ENCODE data around the gene SERPINA5. TPM values are rescaled to one million over a fixed set of nuclear protein-coding genes. Genes with fewer than 3 reads are reported as not detected.

Gene SERPINA5
- total and polyA plus RNA-seq, 10 donors: 11.5 to 216 (median 135) TPM

DNA sequence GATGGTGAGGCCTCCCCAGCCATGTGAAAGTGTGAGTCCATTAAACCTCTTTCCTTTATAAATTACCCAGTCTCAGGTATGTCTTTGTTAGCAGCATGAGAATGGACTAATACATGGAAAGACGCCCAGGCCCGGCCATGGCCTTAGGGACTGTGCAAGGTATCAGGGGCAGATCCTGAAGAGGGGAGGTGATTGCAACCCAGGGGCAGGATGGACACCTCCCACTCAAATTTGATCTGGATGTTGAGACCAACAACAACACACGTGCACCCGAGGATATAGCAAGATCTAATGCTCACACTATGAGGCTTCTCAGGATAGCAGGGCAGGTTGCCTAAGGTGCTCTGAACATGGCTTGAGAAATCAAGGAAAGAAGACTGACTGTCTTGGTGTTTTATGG, 33.5 kb upstream of the SERPINA5 start:
- WGBS, 5 donors: 59 to 94% (median 81%) methylated on average over 4 of the region's 4 CpGs
- Histone ChIP-seq H3K4me3 (no peak overlapping the region), H3K27ac (no peak overlapping the region), H3K4me1 (peaks cover 0 to 5% (median 0%) of the 10 kb centered on the region in 6 donors), H3K36me3 (no peaks in the 10 kb centered on the region), H3K27me3 (replicated peaks in 1 of 7) (peaks cover 0 to 33% (median 0%) of the 10 kb centered on the region in 7 donors), H3K9me3 (peaks cover 0 to 19% (median 9%) of the 10 kb centered on the region in 8 donors)
- TF ChIP-seq POLR2A (IDR thresholded peaks at IDR 0.05): no peak
- TF ChIP-seq, protein P1, sequence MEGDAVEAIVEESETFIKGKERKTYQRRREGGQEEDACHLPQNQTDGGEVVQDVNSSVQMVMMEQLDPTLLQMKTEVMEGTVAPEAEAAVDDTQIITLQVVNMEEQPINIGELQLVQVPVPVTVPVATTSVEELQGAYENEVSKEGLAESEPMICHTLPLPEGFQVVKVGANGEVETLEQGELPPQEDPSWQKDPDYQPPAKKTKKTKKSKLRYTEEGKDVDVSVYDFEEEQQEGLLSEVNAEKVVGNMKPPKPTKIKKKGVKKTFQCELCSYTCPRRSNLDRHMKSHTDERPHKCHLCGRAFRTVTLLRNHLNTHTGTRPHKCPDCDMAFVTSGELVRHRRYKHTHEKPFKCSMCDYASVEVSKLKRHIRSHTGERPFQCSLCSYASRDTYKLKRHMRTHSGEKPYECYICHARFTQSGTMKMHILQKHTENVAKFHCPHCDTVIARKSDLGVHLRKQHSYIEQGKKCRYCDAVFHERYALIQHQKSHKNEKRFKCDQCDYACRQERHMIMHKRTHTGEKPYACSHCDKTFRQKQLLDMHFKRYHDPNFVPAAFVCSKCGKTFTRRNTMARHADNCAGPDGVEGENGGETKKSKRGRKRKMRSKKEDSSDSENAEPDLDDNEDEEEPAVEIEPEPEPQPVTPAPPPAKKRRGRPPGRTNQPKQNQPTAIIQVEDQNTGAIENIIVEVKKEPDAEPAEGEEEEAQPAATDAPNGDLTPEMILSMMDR (IDR thresholded peaks at IDR 0.05 in 8 of 11, conservative IDR thresholded peaks at IDR 0.05 in 3 of 11): no peak
- TF ChIP-seq POLR2AphosphoS5 (IDR thresholded peaks at IDR 0.05): no peak
- no peak for DNase-seq
- intact Hi-C loops (cut with DNase I; ENCODE audit: low total_unique reads): loop anchor here (5.0 kb wide), 1 partner anchor 125 kb away; no protein-coding TSS in a partner anchor

DNA sequence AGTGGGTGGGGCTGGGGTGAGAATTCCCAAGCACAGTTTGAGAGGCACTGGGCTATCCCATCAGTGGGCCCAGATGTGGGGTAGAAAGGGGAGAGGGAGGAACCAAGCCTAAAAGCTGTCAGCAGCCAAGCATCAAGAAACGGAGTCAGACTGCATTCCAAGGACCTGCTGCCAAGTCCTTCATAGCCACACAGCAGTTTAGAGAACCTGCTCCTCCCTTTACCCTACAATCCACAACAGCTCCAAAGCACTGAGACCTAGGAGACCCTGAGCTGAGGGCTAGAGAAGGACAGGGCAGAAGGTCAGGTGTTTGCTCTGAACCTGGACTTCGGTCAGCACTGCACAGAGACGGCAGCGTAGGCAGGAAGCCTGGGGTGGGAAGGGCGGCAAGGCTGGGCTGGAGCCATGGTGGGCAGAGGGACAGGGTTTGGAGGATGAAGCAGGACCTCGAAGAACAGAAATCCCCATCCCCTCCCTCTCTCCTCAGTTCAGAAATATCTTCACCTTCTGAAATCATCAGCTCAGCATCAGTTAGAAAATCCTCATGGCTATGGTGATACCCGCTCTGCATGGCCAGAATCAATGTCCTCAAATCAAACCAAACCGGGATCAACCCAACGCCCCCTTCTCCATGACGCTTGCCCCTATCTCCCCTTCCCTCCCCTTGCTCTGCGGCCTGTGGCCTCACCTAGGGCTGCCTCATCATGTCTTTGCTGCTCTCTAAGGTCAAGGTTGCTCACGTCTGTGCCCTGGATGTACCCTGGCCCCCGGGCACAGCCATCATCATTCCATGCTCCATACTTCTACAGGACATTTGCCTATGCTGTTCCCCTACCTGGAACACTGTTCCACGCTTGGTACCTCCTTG, 32.9 kb upstream of the SERPINA5 start:
- DNase-seq: no peak
- WGBS, 5 donors: 82 to 95% (median 85%) methylated on average over 14 of the region's 14 CpGs
- intact Hi-C loops (cut with DNase I; ENCODE audit: low total_unique reads): loop anchor here (5.0 kb wide), 1 partner anchor 126 kb away; no protein-coding TSS in a partner anchor

DNA sequence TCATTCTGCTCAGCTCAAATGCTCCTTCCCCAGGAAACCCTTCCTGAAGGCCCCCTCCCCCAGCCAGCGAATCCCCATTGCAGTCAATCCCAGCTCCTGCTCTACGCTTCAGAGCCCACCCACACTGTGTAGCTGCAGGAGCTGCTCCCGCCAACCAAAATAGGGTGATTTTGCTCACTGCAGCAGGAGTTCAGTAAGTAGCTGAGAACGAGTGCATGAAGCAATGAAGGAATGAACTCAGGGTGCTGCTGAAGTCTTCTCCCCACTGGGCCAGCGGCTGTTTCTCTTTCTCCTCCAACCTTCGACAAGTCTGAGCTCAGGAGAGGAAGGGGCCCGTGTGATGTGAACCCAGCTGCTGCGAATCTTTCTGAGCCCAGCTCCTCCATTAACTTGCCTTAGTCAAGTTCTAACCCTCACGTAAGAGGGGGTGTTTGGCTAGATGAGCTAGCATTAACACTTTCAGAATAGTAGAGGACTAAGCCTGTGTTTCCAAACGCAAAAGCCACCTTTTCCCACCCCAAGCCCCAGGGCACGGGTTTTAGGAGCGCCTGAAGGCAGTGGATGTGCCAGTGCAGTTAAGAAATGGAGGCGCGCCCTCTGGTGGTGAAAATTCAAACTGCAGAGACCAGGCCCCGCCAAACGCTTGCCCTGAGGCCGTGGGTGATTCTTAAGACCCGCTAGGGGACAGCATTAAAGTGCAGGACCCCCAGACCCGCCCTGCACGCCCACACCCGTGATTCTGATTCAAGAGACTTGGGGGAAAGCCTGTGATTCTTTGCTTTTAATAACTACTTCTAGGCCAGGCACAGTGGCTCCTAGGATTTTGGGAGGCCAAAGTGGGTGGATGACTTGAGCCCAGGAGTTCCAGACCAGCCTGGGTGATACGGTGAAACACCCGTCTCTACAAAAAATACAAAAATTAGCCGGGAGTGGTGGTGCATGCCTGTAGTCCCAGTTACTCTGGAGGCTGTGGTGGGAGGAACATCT, 31.9 kb upstream of the SERPINA5 start:
- intact Hi-C loops (cut with DNase I; ENCODE audit: low total_unique reads): loop anchor here (5.0 kb wide), 1 partner anchor 127 kb away; no protein-coding TSS in a partner anchor
- Histone ChIP-seq H3K4me1 (peaks cover 0 to 5% (median 0%) of the 10 kb centered on the region in 6 donors), H3K4me3 (no peak overlapping the region), H3K27ac (no peak overlapping the region), H3K9me3 (peaks cover 0 to 23% (median 14%) of the 10 kb centered on the region in 8 donors), H3K36me3 (no peaks in the 10 kb centered on the region), H3K27me3 (replicated peaks in 1 of 7) (peaks cover 0 to 33% (median 0%) of the 10 kb centered on the region in 7 donors)
- TF ChIP-seq, protein P1 (IDR thresholded peaks at IDR 0.05 in 8 of 11, conservative IDR thresholded peaks at IDR 0.05 in 3 of 11): peak; percentile 19 to 92 (median 86)
- TF ChIP-seq POLR2AphosphoS5 (IDR thresholded peaks at IDR 0.05): no peak
- peak; percentile 83 for DNase-seq
- WGBS, 5 donors: 27 to 30% (median 28%) methylated on average over 18 to 24 of the region's 24 CpGs

More for the DNA sequence above, 32.9 kb upstream of the SERPINA5 start:
- H3K4me1 ChIP-seq: peaks cover 0 to 5% (median 0%) of the 10 kb centered on the region in 6 donors
- no peaks in the 10 kb centered on the region for H3K36me3 ChIP-seq
- H3K9me3 ChIP-seq: peaks cover 0 to 19% (median 9%) of the 10 kb centered on the region in 8 donors
- no peak overlapping the region for H3K27ac ChIP-seq
- peaks cover 0 to 33% (median 0%) of the 10 kb centered on the region in 7 donors for H3K27me3 ChIP-seq (replicated peaks in 1 of 7)
- no peak overlapping the region for H3K4me3 ChIP-seq
- TF ChIP-seq, protein P1 (IDR thresholded peaks at IDR 0.05 in 8 of 11, conservative IDR thresholded peaks at IDR 0.05 in 3 of 11): no peak
- TF ChIP-seq POLR2AphosphoS5 (IDR thresholded peaks at IDR 0.05) (no peak), POLR2A (IDR thresholded peaks at IDR 0.05) (no peak)
